HFFc6 (cell line): Measurements from ENCODE around the gene HSBP1. TPM values are rescaled to one million over a fixed set of nuclear protein-coding genes. Genes with fewer than 3 reads are reported as not detected.

Source experiments
- DNase-seq: peaks from one replicate; pipeline ENCODE4 v3.0.0-alpha.2; 2018
- H3K27ac Mint-ChIP-seq: 2 replicates; pipeline ENCODE4 v1.8.0; 2020; ENCODE audit warnings: mild to moderate bottlenecking, mixed read lengths
- H3K27me3 Mint-ChIP-seq: 2 replicates; pipeline ENCODE4 v1.8.0; 2021; ENCODE audit warnings: mild to moderate bottlenecking, moderate library complexity, mixed read lengths; ENCODE audit not compliant: insufficient read depth
- H3K36me3 Mint-ChIP-seq: 2 replicates; pipeline ENCODE4 v1.8.0; 2021; ENCODE audit warnings: low read depth, mixed read lengths
- H3K4me1 Mint-ChIP-seq: 2 replicates; pipeline ENCODE4 v1.8.0; 2020; ENCODE audit warnings: low read depth, mixed read lengths
- H3K4me3 Mint-ChIP-seq: 2 replicates; pipeline ENCODE4 v1.8.0; 2020; ENCODE audit warnings: mild to moderate bottlenecking, moderate library complexity, mixed read lengths
- H3K9me3 Mint-ChIP-seq: 2 replicates; pipeline ENCODE4 v1.8.0; 2020; ENCODE audit warnings: mild to moderate bottlenecking, mixed read lengths
- total RNA-seq, 6 experiments: library from RNA; stranded (reverse); fragmentation: NEBNext Ultra II Directional; extraction: Animal tissue kit (Norgen Biotek cat#: 25700); gene quantifications; 2 replicates in 1 of 6; 3 replicates in 5 of 6; pipeline ENCODE4 v1.2.3, GENCODE V29; 2021
- TF ChIP-seq, protein P1 (sequence below): fragments of 200-600 bp; sonication (generic); IDR thresholded peaks from 2 replicates; pipeline ENCODE4 v1.5.0; 2021; ENCODE audit warnings: antibody characterized with exemption, mild to moderate bottlenecking

HSBP1 gene
- total RNA-seq, 6 experiments from 2014 or later: 138 to 174 (median 161) TPM

- no peaks in the 10 kb centered on the region for H3K9me3 Mint-ChIP-seq
- no peaks in the 10 kb centered on the region; the same call in 1 of the 2 replicates for H3K4me1 Mint-ChIP-seq
- peaks cover 25% of the 10 kb centered on the region for H3K27me3 Mint-ChIP-seq
- no peak overlapping the region for H3K27ac Mint-ChIP-seq
- H3K36me3 Mint-ChIP-seq: no peaks in the 10 kb centered on the region
- no peak overlapping the region for H3K4me3 Mint-ChIP-seq
- TF ChIP-seq, protein P1, sequence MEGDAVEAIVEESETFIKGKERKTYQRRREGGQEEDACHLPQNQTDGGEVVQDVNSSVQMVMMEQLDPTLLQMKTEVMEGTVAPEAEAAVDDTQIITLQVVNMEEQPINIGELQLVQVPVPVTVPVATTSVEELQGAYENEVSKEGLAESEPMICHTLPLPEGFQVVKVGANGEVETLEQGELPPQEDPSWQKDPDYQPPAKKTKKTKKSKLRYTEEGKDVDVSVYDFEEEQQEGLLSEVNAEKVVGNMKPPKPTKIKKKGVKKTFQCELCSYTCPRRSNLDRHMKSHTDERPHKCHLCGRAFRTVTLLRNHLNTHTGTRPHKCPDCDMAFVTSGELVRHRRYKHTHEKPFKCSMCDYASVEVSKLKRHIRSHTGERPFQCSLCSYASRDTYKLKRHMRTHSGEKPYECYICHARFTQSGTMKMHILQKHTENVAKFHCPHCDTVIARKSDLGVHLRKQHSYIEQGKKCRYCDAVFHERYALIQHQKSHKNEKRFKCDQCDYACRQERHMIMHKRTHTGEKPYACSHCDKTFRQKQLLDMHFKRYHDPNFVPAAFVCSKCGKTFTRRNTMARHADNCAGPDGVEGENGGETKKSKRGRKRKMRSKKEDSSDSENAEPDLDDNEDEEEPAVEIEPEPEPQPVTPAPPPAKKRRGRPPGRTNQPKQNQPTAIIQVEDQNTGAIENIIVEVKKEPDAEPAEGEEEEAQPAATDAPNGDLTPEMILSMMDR: no peak
- DNase-seq: no peak
These were observed 43.7 kb downstream of the HSBP1 start for GRCh38 chr16:83851473-83851872.

GRCh38 chr16:83852774-83853173 is 45.0 kb downstream of the HSBP1 start:
- Mint-ChIP-seq H3K9me3 (no peaks in the 10 kb centered on the region), H3K36me3 (no peaks in the 10 kb centered on the region), H3K4me3 (no peak overlapping the region), H3K27me3 (peaks cover 14% of the 10 kb centered on the region), H3K4me1 (no peaks in the 10 kb centered on the region; the same call in 1 of the 2 replicates), H3K27ac (no peak overlapping the region)
- DNase-seq: no peak
- TF ChIP-seq, protein P1: no peak

- H3K27me3 Mint-ChIP-seq: peaks cover 16% of the 10 kb centered on the region
- no peak overlapping the region for H3K4me3 Mint-ChIP-seq
- no peak overlapping the region for H3K27ac Mint-ChIP-seq
- no peaks in the 10 kb centered on the region for H3K9me3 Mint-ChIP-seq
- DNase-seq: no peak
- no peaks in the 10 kb centered on the region for H3K36me3 Mint-ChIP-seq
- TF ChIP-seq, protein P1: no peak
- H3K4me1 Mint-ChIP-seq: no peaks in the 10 kb centered on the region
These were observed 46.1 kb downstream of the HSBP1 start for GRCh38 chr16:83853834-83854233.

DNA sequence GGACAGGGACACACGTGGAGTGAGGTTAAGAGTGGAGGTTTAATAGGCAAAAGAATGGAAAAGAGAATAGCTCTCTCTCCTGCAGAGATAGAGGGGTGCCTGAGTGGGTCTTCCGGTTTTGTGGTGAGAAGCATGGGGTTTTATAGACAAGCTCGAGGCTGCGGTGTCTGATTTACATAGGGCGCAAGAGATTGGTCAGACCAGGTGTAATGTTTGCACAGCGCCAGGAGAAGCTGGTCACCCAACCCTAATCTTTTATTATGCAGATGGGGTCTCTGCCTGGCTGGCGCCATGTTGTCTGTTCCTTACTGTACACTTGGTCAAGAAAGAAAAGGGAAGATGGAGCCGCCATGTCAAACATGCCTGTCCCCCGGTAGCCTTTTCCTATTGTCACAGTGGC is 46.6 kb downstream of the HSBP1 start:
- no peaks in the 10 kb centered on the region for H3K9me3 Mint-ChIP-seq
- H3K4me1 Mint-ChIP-seq: no peaks in the 10 kb centered on the region
- TF ChIP-seq, protein P1: no peak
- DNase-seq: no peak
- H3K36me3 Mint-ChIP-seq: no peaks in the 10 kb centered on the region
- H3K27ac Mint-ChIP-seq: no peak overlapping the region
- H3K4me3 Mint-ChIP-seq: no peak overlapping the region
- H3K27me3 Mint-ChIP-seq: peaks cover 20% of the 10 kb centered on the region

DNA sequence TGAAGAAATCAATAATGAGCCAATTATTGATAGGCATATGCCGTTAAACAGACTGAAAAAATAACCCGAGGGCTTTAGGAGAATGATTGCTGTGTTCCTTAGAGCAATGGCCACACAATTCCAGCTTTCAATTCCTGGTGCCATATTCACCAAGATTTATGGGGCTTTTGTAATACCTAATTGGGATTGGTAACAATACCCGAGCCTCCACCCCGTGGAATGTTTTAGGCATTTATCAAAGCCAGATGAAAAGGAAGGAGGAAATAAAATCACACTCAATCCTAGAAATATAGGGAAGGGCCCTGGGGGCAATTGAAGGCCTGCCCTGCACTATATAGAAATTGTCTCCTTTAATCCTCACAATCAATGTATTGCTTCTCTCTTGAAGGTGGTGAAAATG is 49.0 kb downstream of the HSBP1 start:
- Mint-ChIP-seq H3K27ac (no peak overlapping the region), H3K4me1 (no peaks in the 10 kb centered on the region)

More for the DNA sequence above, 49.0 kb downstream of the HSBP1 start:
- Mint-ChIP-seq H3K27me3 (peaks cover 29% of the 10 kb centered on the region), H3K9me3 (no peaks in the 10 kb centered on the region), H3K4me3 (no peak overlapping the region), H3K36me3 (no peaks in the 10 kb centered on the region)
- TF ChIP-seq, protein P1: no peak
- no peak for DNase-seq
